Measurements from ENCODE around the gene OR51V1. TPM values are rescaled to one million over a fixed set of nuclear protein-coding genes. Genes with fewer than 3 reads are reported as not detected.

Gene OR51V1
- total and polyA plus RNA-seq, 2 donors (not counting 1 experiment from before 2014, with no cell fraction given), result not detected

GRCh38 chr11:5229356-5229755, 28.9 kb upstream of the OR51V1 start:
- Histone ChIP-seq H3K79me2 (ENCODE audit: control insufficient read depth, insufficient read depth, low read length) (no peaks in the 10 kb centered on the region), H3K9me3 (ENCODE audit: control extremely low read depth in 1 of 3, control insufficient read depth in 2 of 3, insufficient read depth in 1 of 3, low read length in 2 of 3) (no peaks in the 10 kb centered on the region), H3K4me1 (ENCODE audit: control insufficient read depth in 2 of 2, insufficient read depth in 2 of 2, low read length in 2 of 2) (no peaks in the 10 kb centered on the region), H3K27me3 (replicated peaks in 1 of 4; ENCODE audit: control extremely low read depth in 1 of 4, control insufficient read depth in 3 of 4, insufficient read depth in 4 of 4, low read length in 3 of 4) (no peaks in the 10 kb centered on the region), H3K27ac (ENCODE audit: low read length in 2 of 2) (no peak overlapping the region), H4K20me1 (ENCODE audit: control insufficient read depth, insufficient read depth, low read length, poor library complexity, severe bottlenecking) (no peaks in the 10 kb centered on the region), H2AFZ (ENCODE audit: insufficient read depth, low read depth, low read length, poor library complexity, severe bottlenecking) (no peak overlapping the region), H3K4me3 (ENCODE audit: control extremely low read depth in 1 of 5, extremely low read depth in 1 of 5, insufficient read depth in 1 of 5, low read depth in 2 of 5, low read length in 4 of 5) (no peak overlapping the region), H3K9ac (ENCODE audit: low read length) (no peak overlapping the region), H3K4me2 (replicated peaks; ENCODE audit: low read depth, low read length, poor library complexity, severe bottlenecking) (no peak overlapping the region), H3K36me3 (replicated peaks in 1 of 2; ENCODE audit: control extremely low read depth in 1 of 2, control insufficient read depth in 1 of 2, extremely low read depth in 1 of 2, insufficient read depth in 2 of 2, low read length in 1 of 2) (no peaks in the 10 kb centered on the region)
- intact Hi-C loops (cut with micrococcal nuclease), result no loop called here
- ChIA-PET CTCF (no interaction called here), POLR2A (no interaction called here)
- no peak for ATAC-seq (ENCODE audit: low read depth)
- peaks cover 3% of the 10 kb centered on the region for H3K4me1 Mint-ChIP-seq
- H3K27ac Mint-ChIP-seq, result no peak overlapping the region
- no CpG with 5 or more reads among the region's 1 CpG for WGBS (ENCODE audit: insufficient coverage)
- no peaks in the 10 kb centered on the region for H3K9me3 Mint-ChIP-seq (ENCODE audit: insufficient read depth)
- TF ChIP-seq EZH2 (IDR thresholded peaks at IDR 0.05; ENCODE audit: borderline replicate concordance, insufficient read depth, low read depth, low read length, poor library complexity, severe bottlenecking) (no peak), CTCF (IDR thresholded peaks at IDR 0.05) (no peak)
- H3K27me3 Mint-ChIP-seq, result peaks cover 3% of the 10 kb centered on the region
- H3K4me3 Mint-ChIP-seq, result no peak overlapping the region
- DNase-seq, result no peak

- H3K79me2 ChIP-seq (ENCODE audit: control insufficient read depth, insufficient read depth, low read length), result no peaks in the 10 kb centered on the region
- no peaks in the 10 kb centered on the region for H3K4me1 Mint-ChIP-seq
Measured at GRCh38 chr11:5228124-5228523, 27.6 kb upstream of the OR51V1 start.

More at GRCh38 chr11:5228124-5228523, 27.6 kb upstream of the OR51V1 start:
- ATAC-seq (ENCODE audit: low read depth) (no peak), DNase-seq (no peak)
- Mint-ChIP-seq H3K9me3 (ENCODE audit: insufficient read depth) (no peaks in the 10 kb centered on the region), H3K4me3 (no peak overlapping the region), H3K27ac (no peak overlapping the region), H3K27me3 (peaks cover 6% of the 10 kb centered on the region)
- WGBS (ENCODE audit: insufficient coverage), result 100% methylated on average over 2 of the region's 5 CpGs
- intact Hi-C loops (cut with micrococcal nuclease), result no loop called here
- H3K4me2 ChIP-seq (replicated peaks; ENCODE audit: low read depth, low read length, poor library complexity, severe bottlenecking), result no peak overlapping the region
- no peaks in the 10 kb centered on the region for H3K36me3 ChIP-seq (replicated peaks in 1 of 2; ENCODE audit: control extremely low read depth in 1 of 2, control insufficient read depth in 1 of 2, extremely low read depth in 1 of 2, insufficient read depth in 2 of 2, low read length in 1 of 2)
- H3K27me3 ChIP-seq (replicated peaks in 1 of 4; ENCODE audit: control extremely low read depth in 1 of 4, control insufficient read depth in 3 of 4, insufficient read depth in 4 of 4, low read length in 3 of 4), result no peaks in the 10 kb centered on the region
- no peak overlapping the region for H3K9ac ChIP-seq (ENCODE audit: low read length)
- ChIA-PET POLR2A (no interaction called here), CTCF (no interaction called here)
- TF ChIP-seq CTCF (IDR thresholded peaks at IDR 0.05), result no peak
- TF ChIP-seq EZH2 (IDR thresholded peaks at IDR 0.05; ENCODE audit: borderline replicate concordance, insufficient read depth, low read depth, low read length, poor library complexity, severe bottlenecking), result no peak
- H3K4me3 ChIP-seq (ENCODE audit: control extremely low read depth in 1 of 5, extremely low read depth in 1 of 5, insufficient read depth in 1 of 5, low read depth in 2 of 5, low read length in 4 of 5), result no peak overlapping the region
- no peaks in the 10 kb centered on the region for H3K4me1 ChIP-seq (ENCODE audit: control insufficient read depth in 2 of 2, insufficient read depth in 2 of 2, low read length in 2 of 2)
- H2AFZ ChIP-seq (ENCODE audit: insufficient read depth, low read depth, low read length, poor library complexity, severe bottlenecking), result no peak overlapping the region
- H3K9me3 ChIP-seq (ENCODE audit: control extremely low read depth in 1 of 3, control insufficient read depth in 2 of 3, insufficient read depth in 1 of 3, low read length in 2 of 3), result no peaks in the 10 kb centered on the region
- no peak overlapping the region for H3K27ac ChIP-seq (ENCODE audit: low read length in 2 of 2)
- H4K20me1 ChIP-seq (ENCODE audit: control insufficient read depth, insufficient read depth, low read length, poor library complexity, severe bottlenecking), result no peaks in the 10 kb centered on the region

Data from B cell (primary cell).